Endothelial cell of umbilical vein (primary cell): ENCODE results near the gene SLC26A4.

ENCODE experiments used
- EZH2 ChIP-seq: IDR thresholded peaks from 2 replicates; pipeline ENCODE4 v1.6.1; 2012; ENCODE audit warnings: borderline replicate concordance, low read depth, mild to moderate bottlenecking, moderate library complexity, low read length, inconsistent platforms; ENCODE audit not compliant: severe bottlenecking
- GATA2 ChIP-seq: IDR thresholded peaks from 2 replicates; pipeline ENCODE4 v1.7.0; 2011; ENCODE audit warnings: low read depth, mild to moderate bottlenecking, moderate library complexity, mixed read lengths, low read length; ENCODE audit not compliant: insufficient read length, insufficient read depth
- JUN ChIP-seq: IDR thresholded peaks from 2 replicates; pipeline ENCODE4 v1.6.1; 2011; ENCODE audit warnings: borderline replicate concordance, low read depth; ENCODE audit not compliant: insufficient read length, insufficient read depth
- MYC ChIP-seq: IDR thresholded peaks from one replicate; pipeline ENCODE4 v1.6.1; 2011; ENCODE audit warnings: mild to moderate bottlenecking, low read depth, low read length
- POLR2A ChIP-seq: IDR thresholded peaks from 2 replicates; pipeline ENCODE4 v1.6.1; 2012; ENCODE audit warnings: low read depth, mild to moderate bottlenecking, control low read depth, low read length
- POLR2AphosphoS5 ChIP-seq: IDR thresholded peaks from 2 replicates; pipeline ENCODE4 v1.6.1; 2012; ENCODE audit warnings: low read depth, mild to moderate bottlenecking, control low read depth, low read length, moderate library complexity; ENCODE audit not compliant: insufficient read depth
- TF ChIP-seq, protein P1 (sequence below), 2 donors: IDR thresholded peaks; 1 replicate in 1 of 2; 2 replicates in 1 of 2; pipeline ENCODE4 v1.5.1; 2011; ENCODE audit warnings: low read length in 2 of 2, mild to moderate bottlenecking in 2 of 2, moderate library complexity in 2 of 2, control low read depth in 1 of 2, inconsistent platforms in 1 of 2, low read depth in 1 of 2; ENCODE audit not compliant: insufficient read depth in 1 of 2; ENCODE audit errors: extremely low read depth in 1 of 2
- TF ChIP-seq, protein P2 (sequence below): IDR thresholded peaks from 2 replicates; pipeline ENCODE4 v1.6.1; 2011; ENCODE audit not compliant: insufficient read depth, insufficient read length

DNA sequence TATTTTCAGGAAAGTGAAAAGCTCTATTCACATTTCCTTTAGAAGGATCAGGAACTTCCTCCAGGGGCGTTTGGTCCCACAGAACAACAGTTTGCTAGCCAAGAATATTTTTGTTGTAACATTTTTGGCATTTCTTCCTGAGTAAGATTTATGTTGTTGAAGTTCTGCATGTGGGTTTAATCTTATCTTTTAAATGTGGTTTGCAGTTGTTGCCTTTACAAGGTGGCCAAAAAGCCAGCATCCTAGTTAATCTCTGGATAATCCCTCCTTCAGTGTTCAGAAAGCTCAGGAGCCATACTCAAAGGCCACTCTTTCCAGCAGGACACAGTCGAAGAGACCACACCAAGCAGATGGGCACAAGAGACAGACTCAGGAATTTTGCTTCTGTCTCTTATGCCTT lies 30.0 kb downstream of the SLC26A4 start:
- TF ChIP-seq POLR2AphosphoS5 = no peak
- TF ChIP-seq JUN = no peak
- TF ChIP-seq POLR2A = no peak
- TF ChIP-seq, protein P1, sequence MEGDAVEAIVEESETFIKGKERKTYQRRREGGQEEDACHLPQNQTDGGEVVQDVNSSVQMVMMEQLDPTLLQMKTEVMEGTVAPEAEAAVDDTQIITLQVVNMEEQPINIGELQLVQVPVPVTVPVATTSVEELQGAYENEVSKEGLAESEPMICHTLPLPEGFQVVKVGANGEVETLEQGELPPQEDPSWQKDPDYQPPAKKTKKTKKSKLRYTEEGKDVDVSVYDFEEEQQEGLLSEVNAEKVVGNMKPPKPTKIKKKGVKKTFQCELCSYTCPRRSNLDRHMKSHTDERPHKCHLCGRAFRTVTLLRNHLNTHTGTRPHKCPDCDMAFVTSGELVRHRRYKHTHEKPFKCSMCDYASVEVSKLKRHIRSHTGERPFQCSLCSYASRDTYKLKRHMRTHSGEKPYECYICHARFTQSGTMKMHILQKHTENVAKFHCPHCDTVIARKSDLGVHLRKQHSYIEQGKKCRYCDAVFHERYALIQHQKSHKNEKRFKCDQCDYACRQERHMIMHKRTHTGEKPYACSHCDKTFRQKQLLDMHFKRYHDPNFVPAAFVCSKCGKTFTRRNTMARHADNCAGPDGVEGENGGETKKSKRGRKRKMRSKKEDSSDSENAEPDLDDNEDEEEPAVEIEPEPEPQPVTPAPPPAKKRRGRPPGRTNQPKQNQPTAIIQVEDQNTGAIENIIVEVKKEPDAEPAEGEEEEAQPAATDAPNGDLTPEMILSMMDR (IDR thresholded peaks at IDR 0.05; ENCODE audit: extremely low read depth in 1 of 2, insufficient read depth in 1 of 2, low read depth in 1 of 2, low read length in 2 of 2) = no peak
- TF ChIP-seq, protein P2, sequence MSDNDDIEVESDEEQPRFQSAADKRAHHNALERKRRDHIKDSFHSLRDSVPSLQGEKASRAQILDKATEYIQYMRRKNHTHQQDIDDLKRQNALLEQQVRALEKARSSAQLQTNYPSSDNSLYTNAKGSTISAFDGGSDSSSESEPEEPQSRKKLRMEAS = no peak
- no peak for TF ChIP-seq EZH2
- no peak for TF ChIP-seq MYC
- no peak for TF ChIP-seq GATA2
